Anterior cingulate cortex (tissue), 58 donors: ENCODE results near the gene KLHL17.

ENCODE experiments used
- DNase-seq, 58 donors: peaks; one replicate each; lab custom pipeline; 2025; lab: John Stamatoyannopoulos, UW

Gene KLHL17

GRCh38 chr1:934991-935750 lies 25.2 kb upstream of the KLHL17 start:
- DNase-seq: peak in 1 of 58 donors; percentile 26

- DNase-seq: peak in 1 of 58 donors; percentile 12
Observed at GRCh38 chr1:935751-936231, 24.6 kb upstream of the KLHL17 start.

GRCh38 chr1:936348-937264 lies 23.8 kb upstream of the KLHL17 start:
- no peak for DNase-seq

- no peak for DNase-seq
Observed at GRCh38 chr1:937521-937920, 22.9 kb upstream of the KLHL17 start.

DNA sequence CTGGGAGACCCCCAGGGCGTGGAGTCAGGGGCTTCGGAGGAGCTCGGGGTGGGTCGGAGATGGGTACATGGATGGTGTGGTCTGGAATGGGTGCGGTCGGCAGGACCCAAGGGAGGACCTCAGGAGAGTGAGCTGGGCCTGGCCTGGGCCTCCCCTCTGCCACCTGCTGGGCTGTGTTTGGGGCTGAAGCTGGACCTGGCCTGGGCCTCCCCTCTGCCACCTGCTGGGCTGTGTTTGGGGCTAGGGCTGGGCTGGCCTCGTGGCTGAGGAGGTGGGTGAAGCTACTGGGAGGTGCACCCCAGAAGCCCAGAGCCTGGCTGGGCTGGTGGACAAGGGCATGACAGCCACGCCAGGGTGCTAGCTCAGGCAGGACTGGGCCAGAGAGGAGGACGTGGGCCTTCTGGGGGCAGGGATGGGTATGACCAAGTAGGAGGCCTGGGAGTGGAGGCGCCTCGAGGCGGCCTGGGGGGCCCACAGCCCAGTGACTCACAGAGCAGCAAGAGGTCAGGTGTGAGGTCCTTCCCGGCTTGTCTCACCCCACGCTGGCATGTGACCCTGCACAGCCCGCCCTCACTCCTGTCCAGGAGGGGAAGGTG lies 22.2 kb upstream of the KLHL17 start:
- no peak for DNase-seq

DNA sequence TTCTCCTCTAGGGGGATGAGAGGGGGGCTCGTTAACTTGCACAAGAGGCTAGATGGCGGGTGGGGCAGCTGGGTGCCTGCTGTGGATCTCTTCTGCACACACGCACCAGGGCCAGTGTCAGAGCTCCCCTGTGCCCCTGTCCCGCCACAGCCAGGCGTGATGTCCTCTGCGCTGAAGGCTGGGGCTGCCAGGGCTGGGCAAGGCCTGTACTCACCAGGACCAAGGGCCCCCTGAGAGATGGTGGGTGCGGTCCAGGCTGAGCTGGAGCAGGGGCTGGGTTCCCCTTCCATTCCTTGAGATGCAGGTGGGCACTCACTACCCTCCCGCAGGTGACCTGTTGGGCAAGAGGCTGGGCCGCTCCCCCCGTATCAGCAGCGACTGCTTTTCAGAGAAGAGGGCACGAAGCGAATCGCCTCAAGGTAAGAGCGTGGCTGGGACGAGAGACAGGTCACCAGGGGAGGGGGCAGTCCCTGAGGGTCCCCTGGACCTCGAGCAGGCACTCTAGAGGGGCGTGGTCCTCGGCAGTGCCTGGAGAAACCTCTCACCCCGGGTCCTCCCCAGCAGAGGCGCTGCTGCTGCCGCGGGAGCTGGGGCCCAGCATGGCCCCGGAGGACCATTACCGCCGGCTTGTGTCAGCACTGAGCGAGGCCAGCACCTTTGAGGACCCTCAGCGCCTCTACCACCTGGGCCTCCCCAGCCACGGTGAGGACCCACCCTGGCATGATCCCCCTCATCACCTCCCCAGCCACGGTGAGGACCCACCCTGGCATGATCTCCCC lies 21.5 kb upstream of the KLHL17 start:
- DNase-seq: no peak

GRCh38 chr1:939511-940106 lies 20.8 kb upstream of the KLHL17 start:
- no peak for DNase-seq

DNA sequence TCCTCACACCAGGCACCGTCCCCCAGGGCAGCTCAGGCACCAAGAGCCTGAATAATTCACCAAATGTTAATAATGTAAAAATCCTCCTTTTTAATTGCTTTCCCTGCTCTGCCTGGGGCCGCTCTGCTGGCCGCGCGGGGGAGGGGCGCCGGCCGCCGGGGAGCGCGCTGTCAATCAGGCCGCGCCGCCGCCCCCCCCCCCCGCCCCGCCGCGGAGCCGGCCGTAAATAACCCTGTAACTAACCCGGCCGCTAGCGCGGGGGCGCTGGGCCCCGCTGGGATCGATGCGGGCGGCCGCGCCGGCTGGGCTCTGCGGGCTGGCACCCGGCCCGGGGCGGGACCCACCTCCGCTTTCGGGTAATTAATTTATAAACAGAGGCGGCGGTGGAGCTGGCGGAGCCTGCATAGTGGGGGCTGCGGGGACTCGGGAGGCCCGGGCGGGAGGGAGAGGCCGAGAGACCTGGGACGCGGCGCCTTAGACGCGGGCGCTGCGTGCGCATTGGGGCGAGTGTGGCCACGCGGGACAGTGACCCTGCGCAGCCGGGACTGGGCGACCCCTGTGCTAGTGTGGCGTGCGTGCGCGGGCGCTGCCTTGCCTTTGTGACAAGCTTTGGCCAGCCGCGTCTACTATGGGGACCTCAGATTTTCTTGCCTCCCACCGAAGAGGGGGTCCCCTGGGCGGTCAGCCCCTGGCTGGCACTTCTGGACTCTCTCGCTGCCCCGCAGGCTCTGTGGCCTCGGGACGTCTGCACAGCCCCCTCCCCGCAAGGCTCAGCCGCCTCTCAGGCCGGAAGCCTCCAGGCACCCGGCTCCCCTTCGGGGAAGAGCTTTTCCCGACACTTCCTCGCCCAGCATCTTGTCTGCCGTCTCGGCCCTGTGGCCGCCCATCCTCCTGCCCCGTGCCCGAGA lies 20.0 kb upstream of the KLHL17 start:
- DNase-seq: peak in 31 of 58 donors; percentile 4 to 81 (median 33)

DNA sequence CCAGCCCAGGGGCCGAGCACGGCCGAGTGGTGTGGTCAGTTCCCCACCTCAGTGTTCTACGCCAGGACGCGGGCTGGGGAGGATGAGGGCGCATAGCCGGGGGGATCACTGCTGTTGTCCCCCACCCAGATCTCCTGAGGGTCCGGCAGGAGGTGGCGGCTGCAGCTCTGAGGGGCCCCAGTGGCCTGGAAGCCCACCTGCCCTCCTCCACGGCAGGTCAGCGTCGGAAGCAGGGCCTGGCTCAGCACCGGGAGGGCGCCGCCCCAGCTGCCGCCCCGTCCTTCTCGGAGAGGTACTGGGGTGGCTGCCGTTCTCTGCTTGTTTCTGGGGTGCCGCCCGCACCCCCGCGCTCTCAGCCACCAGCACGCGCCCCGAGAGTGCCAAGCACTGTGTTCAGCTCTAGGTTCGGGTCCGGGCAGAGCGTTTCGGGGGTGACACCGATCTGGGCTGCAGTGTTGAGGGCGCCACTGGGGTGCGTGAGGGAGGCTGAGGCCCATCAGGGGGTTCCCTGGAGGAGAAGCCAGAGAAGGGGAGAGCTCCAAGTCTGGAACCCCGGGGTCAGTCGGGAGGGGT lies 19.3 kb upstream of the KLHL17 start:
- no peak for DNase-seq

DNA sequence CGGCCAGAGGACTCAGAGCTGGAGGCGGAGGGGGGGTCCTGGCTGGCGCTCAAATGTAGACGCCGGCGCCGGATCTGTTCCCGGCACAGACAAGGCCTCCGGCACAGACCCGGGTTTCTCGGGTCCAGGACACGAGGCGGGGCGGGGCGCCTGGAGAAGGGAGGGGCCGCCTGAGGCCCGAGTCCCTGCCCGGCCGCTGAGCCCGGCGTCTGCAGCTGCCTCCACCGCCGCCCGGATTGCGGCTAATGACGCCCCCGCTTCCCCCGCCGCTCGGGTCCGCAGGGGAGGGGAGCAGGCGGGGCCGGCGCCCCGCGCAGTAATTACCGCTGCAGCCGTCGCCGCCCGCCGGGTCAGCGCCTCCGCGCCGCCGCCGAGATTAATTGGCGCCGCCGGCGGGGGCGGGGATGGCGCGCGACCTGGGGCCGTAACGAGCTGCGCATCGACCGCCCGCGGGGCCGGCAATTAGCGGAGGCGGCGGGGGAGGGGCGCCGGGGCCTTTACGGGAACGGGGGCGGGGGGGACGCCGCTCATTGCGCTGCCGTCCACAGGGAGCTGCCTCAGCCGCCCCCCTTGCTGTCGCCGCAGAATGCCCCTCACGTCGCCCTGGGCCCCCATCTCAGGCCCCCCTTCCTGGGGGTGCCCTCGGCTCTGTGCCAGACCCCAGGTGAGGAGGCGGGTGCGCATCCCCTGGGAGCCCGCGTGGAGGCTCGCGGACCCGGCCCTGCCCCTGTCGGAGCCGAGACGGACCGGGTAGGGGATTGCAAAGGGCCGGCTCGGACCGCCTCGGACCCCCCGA lies 18.6 kb upstream of the KLHL17 start:
- peak in 6 of 58 donors; percentile 7 to 48 (median 24) for DNase-seq

GRCh38 chr1:942411-942821 lies 18.0 kb upstream of the KLHL17 start:
- no peak for DNase-seq

DNA sequence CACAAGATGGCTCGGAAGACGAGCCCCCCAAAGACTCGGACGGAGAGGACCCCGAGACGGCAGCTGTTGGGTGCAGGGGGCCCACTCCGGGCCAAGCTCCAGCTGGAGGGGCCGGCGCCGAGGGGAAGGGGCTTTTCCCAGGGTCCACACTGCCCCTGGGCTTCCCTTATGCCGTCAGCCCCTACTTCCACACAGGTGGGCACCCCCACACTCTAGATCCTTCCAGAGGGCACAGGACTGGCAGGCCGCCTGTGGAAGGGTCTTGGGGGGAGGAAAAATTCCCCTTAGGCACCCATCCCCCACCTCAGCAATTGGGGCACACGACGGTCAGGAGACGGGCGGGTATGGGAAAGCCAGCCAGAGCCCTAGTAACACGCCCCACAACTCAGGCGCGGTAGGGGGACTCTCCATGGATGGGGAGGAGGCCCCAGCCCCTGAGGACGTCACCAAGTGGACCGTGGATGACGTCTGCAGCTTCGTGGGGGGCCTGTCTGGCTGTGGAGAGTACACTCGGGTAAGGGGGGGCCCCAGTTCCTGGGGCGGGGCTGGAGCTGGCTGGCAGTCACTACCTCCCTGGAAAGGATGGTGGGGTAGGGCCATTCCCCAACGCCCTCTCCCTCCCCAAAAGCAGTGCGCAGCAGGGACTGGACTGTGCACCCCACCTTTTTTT lies 17.4 kb upstream of the KLHL17 start:
- no peak for DNase-seq

GRCh38 chr1:943545-944340 lies 16.6 kb upstream of the KLHL17 start:
- no peak for DNase-seq

GRCh38 chr1:944341-945325 lies 15.8 kb upstream of the KLHL17 start:
- DNase-seq: no peak
